ENCODE data around the gene GIPC3.
A peak's percentile ranks its signal among the peaks of the same experiment; 100 is the strongest.

GIPC3 gene

DNA sequence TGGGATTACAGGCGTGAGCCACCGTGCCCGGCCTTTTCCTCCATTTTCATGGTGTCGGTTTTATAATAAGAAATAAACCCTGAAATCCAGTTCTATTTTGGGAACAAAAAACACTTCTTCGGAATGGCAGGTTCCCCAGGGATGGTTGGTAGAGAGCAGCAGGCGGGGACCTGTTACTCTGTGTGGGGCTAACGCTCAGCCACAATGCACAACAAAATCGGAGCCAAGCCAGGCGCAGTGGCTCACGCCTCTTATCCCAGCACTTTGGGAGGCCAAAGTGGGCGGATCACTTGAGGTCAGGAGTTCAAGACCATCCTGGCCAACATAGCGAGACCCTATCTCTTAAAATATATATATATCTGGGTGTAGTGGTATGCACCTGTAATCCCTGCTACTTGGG lies 15.7 kb downstream of the GIPC3 start:
- no peaks in the 10 kb centered on the region for H3K9me3 Mint-ChIP-seq
- no peaks in the 10 kb centered on the region for H3K4me1 Mint-ChIP-seq (ENCODE audit: low read depth)
- no peak overlapping the region for H3K4me3 Mint-ChIP-seq
- no peaks in the 10 kb centered on the region for H3K27me3 Mint-ChIP-seq (ENCODE audit: low read depth)
- H3K27ac Mint-ChIP-seq, result no peak overlapping the region
- DNase-seq (ENCODE audit: low spot score), result no peak
- no peaks in the 10 kb centered on the region for H3K36me3 Mint-ChIP-seq (ENCODE audit: low read depth)

DNA sequence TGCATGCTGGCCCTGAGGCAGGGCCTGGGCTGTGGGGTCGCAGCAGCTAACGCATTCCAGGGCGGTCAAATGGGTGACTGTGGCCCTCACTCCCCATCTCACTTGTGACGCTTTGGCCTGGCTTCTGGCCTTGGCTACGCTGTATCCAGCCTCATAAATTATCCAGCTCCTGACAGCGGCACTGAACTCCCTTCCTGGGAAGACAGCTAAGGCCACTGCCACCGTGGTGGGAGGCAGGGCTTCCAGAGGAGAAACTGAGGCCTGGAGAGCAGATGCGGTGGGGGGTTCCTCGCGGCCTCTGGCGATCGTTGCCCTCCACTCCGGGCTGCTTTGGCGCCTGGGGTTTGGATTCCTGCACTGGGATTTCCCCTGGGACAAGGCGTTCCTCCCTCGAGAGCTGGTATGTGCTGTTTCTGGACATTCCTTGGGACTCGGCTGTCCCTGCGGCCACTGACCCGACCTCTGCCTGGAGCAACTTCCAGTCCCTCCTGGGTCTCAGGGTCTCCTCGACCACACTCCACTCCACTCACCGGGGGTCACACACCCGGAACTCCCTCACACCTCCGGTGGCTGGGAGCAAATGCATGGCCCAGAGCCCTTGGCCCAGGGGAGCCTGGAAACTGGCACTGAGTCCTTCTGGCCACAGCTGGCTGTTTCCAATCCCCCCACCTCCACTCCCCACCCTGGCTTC lies 18.0 kb downstream of the GIPC3 start:
- Mint-ChIP-seq H3K9me3 (no peaks in the 10 kb centered on the region), H3K4me1 (ENCODE audit: low read depth) (peaks cover 3% of the 10 kb centered on the region), H3K36me3 (ENCODE audit: low read depth) (no peaks in the 10 kb centered on the region), H3K27me3 (ENCODE audit: low read depth) (peaks cover 8% of the 10 kb centered on the region), H3K4me3 (no peak overlapping the region), H3K27ac (no peak overlapping the region)
- DNase-seq (ENCODE audit: low spot score), result no peak

DNA sequence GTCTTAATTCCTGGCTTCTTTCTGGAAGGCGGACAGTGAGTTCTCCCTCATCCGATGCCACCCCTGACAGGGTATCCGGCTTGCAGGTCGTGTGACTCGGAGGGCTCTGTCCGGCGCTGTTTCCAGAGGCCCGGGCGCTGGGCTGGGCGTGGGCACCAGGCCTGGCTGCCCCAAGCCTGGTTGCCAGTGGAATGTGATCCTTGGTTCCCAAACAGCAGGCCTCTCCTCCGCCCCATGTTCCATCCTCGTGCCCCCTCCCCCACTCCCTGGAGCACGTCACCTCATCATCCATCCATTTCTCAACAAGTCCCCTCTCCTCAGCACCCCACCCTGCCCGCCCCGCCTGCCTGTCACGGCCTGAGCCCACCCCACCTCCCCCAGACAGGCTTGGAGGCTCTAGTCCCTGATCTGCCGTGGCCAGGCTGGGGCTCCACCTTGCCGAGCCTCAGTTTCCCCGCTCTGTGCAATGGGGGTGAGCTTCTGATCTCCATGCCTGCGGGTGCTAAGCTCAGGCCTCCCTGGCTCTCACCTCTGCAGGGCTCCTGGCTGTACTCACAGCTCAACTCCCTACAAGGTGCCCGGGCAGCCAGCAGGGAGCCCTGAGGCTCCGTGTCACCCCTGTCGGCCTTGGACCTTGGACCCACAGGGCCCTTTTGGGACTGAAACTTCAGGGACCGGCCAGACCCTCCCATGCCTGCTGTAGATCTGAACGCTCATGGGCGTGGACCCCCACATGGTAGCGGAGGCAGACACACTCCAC lies 19.1 kb downstream of the GIPC3 start:
- Mint-ChIP-seq H3K36me3 (ENCODE audit: low read depth) (no peaks in the 10 kb centered on the region), H3K27ac (no peak overlapping the region), H3K4me3 (no peak overlapping the region), H3K27me3 (ENCODE audit: low read depth) (peaks cover 8% of the 10 kb centered on the region), H3K4me1 (ENCODE audit: low read depth) (peaks cover 4% of the 10 kb centered on the region), H3K9me3 (no peaks in the 10 kb centered on the region)
- no peak for DNase-seq (ENCODE audit: low spot score)

DNA sequence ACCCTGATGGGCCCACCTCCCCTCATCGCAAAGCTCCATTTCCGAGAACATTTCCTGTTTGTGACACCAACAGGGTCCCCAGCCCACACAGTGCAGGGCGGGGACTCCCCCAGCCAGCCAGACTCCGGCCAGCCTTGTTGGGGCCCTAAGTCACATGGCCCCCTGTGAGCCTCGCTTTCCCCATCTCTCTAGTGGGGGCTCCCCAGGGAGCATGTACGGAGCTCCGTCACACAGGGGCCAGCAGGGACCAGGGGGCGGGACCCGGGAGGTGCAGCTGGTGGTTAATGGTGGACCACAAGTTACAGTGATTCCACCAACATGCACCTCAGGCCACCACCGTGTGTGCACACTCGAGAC lies 19.7 kb downstream of the GIPC3 start:
- peaks cover 4% of the 10 kb centered on the region for H3K4me1 Mint-ChIP-seq (ENCODE audit: low read depth)
- H3K9me3 Mint-ChIP-seq, result no peaks in the 10 kb centered on the region
- peaks cover 8% of the 10 kb centered on the region for H3K27me3 Mint-ChIP-seq (ENCODE audit: low read depth)
- no peaks in the 10 kb centered on the region for H3K36me3 Mint-ChIP-seq (ENCODE audit: low read depth)
- H3K4me3 Mint-ChIP-seq, result no peak overlapping the region
- no peak overlapping the region for H3K27ac Mint-ChIP-seq
- DNase-seq (ENCODE audit: low spot score), result no peak

DNA sequence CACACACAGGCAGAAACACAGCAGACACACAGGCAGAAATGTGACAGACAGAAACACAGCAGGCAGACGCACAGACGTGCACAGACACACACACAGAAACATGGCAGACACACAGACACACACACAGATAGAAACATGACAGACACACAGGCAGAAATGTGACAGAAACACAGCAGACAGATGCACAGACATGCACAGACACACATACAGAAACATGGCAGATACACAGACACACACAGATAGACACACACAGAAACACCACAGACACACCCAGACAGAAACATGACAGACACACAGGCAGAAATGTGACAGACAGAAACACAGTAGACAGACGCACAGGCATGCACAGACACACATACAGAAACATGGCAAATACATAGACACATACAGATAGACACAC lies 20.1 kb downstream of the GIPC3 start:
- Mint-ChIP-seq H3K4me3 (no peak overlapping the region), H3K36me3 (ENCODE audit: low read depth) (peaks cover under 1% of the 10 kb centered on the region), H3K27ac (no peak overlapping the region), H3K27me3 (ENCODE audit: low read depth) (peaks cover 8% of the 10 kb centered on the region), H3K9me3 (no peaks in the 10 kb centered on the region), H3K4me1 (ENCODE audit: low read depth) (peaks cover 4% of the 10 kb centered on the region)
- DNase-seq (ENCODE audit: low spot score), result no peak

DNA sequence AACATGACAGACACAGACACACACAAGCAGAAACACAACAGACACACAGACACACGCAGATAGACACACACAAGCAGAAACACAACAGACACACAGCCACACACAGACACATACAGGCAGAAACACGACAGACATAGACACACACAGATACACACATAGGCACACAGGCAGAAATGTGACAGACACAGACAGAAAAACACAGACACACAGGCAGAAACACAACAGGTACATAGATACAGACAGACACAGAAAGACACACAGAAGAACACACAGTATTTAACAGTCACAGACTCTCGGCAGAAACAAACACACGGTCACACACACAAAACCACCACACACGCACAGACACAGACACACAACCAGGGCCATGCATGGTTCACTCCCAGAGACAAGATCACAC lies 20.5 kb downstream of the GIPC3 start:
- no peak overlapping the region for H3K4me3 Mint-ChIP-seq
- DNase-seq (ENCODE audit: low spot score), result no peak
- no peak overlapping the region for H3K27ac Mint-ChIP-seq
- peaks cover 5% of the 10 kb centered on the region for H3K36me3 Mint-ChIP-seq (ENCODE audit: low read depth)
- peaks cover 8% of the 10 kb centered on the region for H3K27me3 Mint-ChIP-seq (ENCODE audit: low read depth)
- H3K4me1 Mint-ChIP-seq (ENCODE audit: low read depth), result peaks cover 4% of the 10 kb centered on the region
- no peaks in the 10 kb centered on the region for H3K9me3 Mint-ChIP-seq

DNA sequence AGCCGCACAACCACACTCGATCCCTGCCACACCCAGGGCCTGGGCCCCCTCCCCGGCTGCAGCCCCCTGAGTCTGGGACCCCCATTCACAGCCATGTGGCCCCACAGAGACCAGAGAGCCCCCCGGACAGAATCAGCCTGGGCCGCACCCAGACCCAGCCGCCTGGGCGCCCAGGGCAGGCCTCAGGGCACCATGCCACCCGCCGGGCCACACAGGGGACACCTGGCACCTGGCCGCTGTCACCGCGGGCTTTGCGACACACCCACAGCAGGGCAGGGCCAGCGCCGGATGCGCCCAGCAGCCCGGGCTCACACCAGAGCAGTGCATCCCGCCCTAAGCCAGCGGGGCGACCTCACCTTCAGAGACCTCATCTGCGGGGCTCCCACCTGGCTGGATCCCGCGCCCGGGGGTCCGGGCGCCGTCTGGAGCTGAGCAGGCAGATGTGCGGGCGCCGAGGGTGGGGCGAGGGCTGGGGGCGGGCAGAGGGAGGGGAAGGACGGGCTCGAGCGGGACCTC lies 21.0 kb downstream of the GIPC3 start:
- Mint-ChIP-seq H3K9me3 (no peaks in the 10 kb centered on the region), H3K36me3 (ENCODE audit: low read depth) (peaks cover 5% of the 10 kb centered on the region), H3K27ac (no peak overlapping the region), H3K4me1 (ENCODE audit: low read depth) (peaks cover 4% of the 10 kb centered on the region), H3K4me3 (no peak overlapping the region), H3K27me3 (ENCODE audit: low read depth) (peaks cover 8% of the 10 kb centered on the region)
- no peak for DNase-seq (ENCODE audit: low spot score)

DNA sequence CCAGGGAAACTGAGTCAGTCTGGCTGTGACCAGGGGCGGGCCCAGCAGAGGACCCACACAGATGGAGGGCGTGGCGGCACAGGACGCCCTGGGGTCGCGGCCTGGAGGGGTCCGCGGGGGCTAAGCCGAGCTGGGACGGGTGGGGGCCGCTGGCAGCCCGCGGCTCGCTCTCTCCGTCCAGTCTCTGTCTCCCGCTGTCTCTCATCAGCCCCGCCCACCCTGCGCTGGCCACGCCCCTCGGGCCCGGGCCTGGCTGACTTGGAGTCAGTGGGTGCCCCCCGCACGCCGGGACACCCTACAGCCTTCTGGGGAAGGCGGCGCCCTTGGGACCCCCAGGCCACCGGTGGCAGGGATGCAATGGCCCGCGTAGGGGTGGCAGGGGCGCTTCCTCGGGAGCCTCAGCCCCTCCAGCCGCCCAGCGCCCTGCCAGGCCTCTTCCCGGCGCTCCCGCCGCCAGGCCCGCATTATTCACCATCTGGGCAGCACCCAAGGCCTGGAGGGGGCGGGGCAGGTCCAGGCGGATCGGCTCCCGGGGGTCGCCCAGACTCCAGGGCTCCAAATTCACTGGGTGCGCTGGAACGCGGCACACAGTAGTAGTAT lies 21.5 kb downstream of the GIPC3 start, which contains the start of gene TBXA2R:
Gene TBXA2R, minus strand, starts transcription at position 186 of the 600 bp plus-strand sequence. CDS start 6,241 bp downstream, outside the sequence.
- Mint-ChIP-seq H3K27me3 (ENCODE audit: low read depth) (peaks cover 8% of the 10 kb centered on the region), H3K27ac (no peak within 1 kb of the TSS), H3K4me3 (no peak within 1 kb of the TSS), H3K4me1 (ENCODE audit: low read depth) (peaks cover 4% of the 10 kb centered on the region), H3K36me3 (ENCODE audit: low read depth) (peaks cover 5% of the 10 kb centered on the region), H3K9me3 (no peaks in the 10 kb centered on the region)
- DNase-seq (ENCODE audit: low spot score), result peak; percentile 24

DNA sequence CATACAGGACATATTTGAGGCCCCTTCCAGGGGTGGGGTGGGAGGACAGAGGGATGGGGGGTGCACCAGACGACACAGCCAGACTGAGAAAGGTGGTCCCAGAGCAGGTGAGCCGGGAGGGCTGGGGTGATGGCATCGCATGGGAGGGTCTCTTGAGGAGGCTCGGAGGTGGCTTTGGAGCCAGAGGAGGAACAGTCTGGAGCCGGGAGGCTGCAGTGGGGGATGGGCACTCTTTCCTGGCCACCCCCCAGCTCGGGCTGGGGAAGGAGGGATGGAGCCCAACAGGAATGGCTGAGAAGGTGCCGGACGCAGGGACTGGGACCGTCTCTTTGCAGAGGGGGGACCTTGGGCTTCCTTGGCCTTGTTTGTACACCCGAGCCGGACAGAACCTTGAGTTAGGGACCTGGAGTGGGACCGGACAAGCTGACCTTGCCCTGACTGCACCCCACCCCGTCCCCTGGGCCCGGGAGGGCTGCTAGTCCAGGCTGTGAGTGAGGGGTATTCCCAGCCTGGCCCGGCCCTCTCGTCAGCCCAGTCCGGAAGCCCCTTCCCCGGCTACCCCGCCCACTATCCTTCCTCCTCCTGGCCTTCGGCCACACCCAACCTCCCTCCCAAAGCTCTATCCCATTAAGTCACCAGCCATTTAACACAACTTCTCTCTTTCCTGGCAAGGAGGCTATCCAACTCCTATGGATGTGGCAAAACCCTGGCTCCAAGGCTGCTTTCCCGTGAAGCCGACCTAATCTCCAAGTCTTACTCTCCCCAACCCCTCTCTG lies 22.2 kb downstream of the GIPC3 start:
- peaks cover 4% of the 10 kb centered on the region for H3K4me1 Mint-ChIP-seq (ENCODE audit: low read depth)
- peaks cover 8% of the 10 kb centered on the region for H3K36me3 Mint-ChIP-seq (ENCODE audit: low read depth)
- H3K27ac Mint-ChIP-seq, result no peak overlapping the region
- no peak overlapping the region for H3K4me3 Mint-ChIP-seq
- DNase-seq (ENCODE audit: low spot score), result no peak
- H3K27me3 Mint-ChIP-seq (ENCODE audit: low read depth), result peaks cover 8% of the 10 kb centered on the region
- no peaks in the 10 kb centered on the region for H3K9me3 Mint-ChIP-seq

DNA sequence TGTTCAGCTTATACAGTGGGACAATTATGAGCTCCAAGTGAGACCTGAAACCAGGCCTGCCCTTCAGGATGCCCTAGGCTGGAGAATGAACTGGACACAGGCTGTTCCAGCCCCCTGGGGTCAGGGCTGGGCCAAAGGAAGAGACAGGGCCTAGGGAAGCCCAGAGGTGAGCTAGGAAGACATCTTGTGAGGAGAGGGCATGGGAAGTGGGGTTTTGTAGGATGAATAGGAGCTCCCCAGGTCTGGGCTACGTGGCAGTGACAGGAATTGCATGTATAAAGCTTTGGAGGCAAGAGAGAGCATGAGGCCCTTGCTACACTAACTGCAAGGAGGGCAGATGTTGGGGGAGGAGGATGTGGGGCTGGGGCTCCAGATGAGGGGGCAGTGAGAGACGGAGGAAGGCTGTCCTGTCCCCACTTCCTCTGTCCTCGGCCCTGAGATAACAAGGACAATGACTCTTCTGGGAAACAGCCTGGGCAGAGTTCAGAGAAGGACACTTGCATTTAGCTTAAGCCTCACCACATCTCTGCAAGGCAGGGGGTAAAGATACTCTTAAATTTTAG lies 22.9 kb downstream of the GIPC3 start:
- Mint-ChIP-seq H3K9me3 (no peaks in the 10 kb centered on the region), H3K4me3 (no peak overlapping the region), H3K27me3 (ENCODE audit: low read depth) (peaks cover 8% of the 10 kb centered on the region), H3K27ac (no peak overlapping the region), H3K4me1 (ENCODE audit: low read depth) (peaks cover 4% of the 10 kb centered on the region), H3K36me3 (ENCODE audit: low read depth) (peaks cover 8% of the 10 kb centered on the region)
- DNase-seq (ENCODE audit: low spot score), result no peak

DNA sequence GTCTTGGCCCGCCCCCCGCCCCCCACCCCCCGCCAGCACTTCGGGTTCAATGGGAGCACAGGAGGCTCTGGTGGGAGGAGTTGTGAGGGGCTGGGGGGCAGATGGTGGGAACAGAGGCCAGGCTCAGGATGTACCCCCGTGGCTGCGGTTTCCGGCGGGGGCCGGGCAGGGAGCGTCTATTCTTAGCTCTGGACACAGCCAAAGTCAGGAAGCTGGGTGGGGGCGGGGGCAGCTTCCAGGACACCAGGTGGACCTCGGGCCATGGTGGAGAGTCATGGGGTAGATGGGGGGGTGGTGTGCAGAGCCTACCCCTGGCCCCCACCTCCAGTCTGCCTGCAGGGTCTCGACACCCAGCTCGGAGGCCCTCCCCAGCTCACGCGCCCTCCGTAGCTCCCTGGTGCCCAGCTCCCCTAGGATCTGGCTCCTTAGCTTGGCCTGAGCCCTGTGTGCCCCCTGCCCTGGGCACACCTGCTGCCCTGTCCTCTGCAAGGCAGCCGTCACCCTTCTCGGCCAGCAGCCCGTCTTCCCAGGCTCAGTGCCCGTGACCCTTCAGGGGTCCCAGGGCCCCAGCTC lies 23.6 kb downstream of the GIPC3 start:
- H3K4me1 Mint-ChIP-seq (ENCODE audit: low read depth), result peaks cover 4% of the 10 kb centered on the region
- H3K36me3 Mint-ChIP-seq (ENCODE audit: low read depth), result peaks cover 8% of the 10 kb centered on the region
- H3K4me3 Mint-ChIP-seq, result no peak overlapping the region
- no peak for DNase-seq (ENCODE audit: low spot score)
- H3K27ac Mint-ChIP-seq, result no peak overlapping the region
- H3K9me3 Mint-ChIP-seq, result no peaks in the 10 kb centered on the region
- peaks cover 8% of the 10 kb centered on the region for H3K27me3 Mint-ChIP-seq (ENCODE audit: low read depth)

DNA sequence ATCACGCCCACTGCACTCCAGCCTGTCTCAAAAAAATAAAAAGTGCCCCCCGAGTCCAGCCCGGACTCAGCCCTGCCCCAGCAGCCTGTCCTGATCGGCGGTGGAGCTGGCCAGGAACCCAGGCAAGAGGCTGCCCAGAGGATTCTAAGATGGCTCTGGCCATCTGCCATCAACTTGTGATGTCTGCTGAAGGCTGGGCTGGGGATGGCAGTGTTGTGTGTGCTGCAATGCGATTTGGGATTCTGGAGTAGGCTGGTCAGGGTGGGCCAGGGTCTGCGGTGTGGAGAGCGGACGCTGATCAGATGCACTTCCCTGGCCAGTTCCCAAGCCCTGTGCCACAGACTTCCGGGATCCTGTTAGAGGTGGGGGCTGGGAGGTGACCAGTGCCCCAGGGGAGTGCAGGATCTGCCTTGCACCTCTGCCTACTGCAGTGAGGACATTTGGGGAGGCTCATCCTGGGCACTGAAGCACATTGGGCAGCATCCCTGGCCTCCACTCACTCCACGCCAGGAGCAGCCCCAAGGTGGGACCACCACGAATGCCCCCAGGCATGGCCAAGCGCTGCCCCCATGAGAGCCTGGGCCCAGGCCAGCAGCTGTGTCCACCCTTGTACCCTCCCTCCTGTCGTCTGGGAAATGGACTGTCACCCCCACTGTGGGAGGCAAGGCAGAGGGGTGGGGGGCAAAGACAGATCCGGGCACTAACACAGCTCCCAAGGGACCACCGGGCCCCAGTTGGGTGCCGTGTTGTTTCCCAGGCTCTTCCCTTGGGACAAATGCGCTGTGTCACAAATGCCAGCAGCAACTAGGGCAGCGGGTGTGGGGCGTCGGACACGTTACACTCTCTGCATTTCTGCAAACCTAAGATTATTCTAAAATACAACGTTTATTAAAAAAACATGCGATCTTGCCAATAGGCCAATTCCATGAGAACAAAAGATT lies 24.8 kb downstream of the GIPC3 start:
- peaks cover 8% of the 10 kb centered on the region for H3K36me3 Mint-ChIP-seq (ENCODE audit: low read depth)
- no peaks in the 10 kb centered on the region for H3K9me3 Mint-ChIP-seq
- DNase-seq (ENCODE audit: low spot score), result no peak
- peaks cover 4% of the 10 kb centered on the region for H3K4me1 Mint-ChIP-seq (ENCODE audit: low read depth)
- no peak overlapping the region for H3K4me3 Mint-ChIP-seq
- H3K27me3 Mint-ChIP-seq (ENCODE audit: low read depth), result peaks cover 8% of the 10 kb centered on the region
- no peak overlapping the region for H3K27ac Mint-ChIP-seq

Data from T-helper 2 cell treated with Interferon-gamma antibody and Interleukin-4, amounts not matched to agents 5 μg/mL and 100 μg/mL, for 36 hours (primary cell).